ENCODE data around the gene SERPINA9.
"Not testable (repeated sequence)": the region's sequence is repeated elsewhere in the genome, so short reads cannot be mapped to it uniquely, and the experiment has no call there.

The SERPINA9 gene

DNA sequence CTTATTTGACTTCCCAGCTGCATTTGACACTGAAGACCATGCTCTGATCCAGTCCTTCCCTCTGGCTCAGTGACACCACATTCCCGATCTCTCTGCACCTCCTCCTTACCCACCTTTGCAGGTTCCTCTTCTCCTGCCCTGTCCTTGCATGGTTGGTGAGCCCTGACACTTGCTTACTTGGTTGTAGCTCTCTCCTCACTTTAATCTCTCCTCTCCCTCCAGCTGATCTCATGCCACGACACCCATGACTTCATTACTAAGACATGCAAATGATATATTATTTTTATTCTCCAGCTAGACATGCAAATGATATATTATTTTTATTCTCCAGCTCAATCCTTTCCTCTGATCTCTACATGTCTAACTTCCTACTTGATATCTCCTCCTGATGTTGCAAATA is at the start of gene SERPINA9:
TSS of gene SERPINA9 (minus strand) at position 175 of the 400 bp plus-strand sequence. CDS start 6,357 bp downstream, outside the sequence.
- no peak for DNase-seq

DNA sequence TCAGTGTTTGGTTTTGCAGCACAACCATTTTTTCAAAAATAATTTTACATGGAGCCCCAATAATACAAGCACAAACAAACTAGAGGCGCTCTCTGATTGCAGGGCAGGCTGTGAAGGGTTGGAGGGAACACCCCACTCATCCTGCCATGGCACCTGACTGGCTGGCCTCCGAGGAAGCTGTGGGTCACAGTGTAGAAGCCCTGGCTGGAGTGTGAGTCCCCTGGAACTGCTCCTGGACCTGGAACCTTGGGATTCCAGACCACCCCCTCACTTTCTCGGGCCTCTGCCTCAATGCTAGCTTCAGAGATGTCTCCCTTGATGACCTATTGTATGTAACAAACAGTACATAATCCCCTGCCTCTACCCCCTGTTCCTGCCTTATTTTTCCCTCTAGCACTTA is 48.1 kb upstream of the SERPINA9 start:
- DNase-seq, result no peak

DNA sequence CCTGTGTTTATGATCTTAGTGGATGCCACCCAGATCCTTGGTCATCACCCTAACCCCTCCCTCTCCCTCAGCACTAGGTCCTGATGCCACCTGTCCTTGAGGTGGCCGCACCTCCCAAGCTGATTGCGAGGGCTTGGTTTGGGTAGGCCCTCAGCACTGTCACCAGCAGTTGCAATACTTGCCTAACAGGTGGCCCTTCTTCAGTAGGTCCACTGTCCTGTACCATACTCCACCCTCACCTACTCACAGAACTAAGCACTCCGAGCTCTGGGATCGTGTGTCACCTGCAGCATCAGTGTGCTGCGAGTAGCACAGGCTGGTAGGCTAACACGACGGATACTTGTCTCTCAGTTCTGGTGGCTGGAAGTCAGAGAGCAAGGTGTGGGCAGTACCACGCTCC is 47.3 kb upstream of the SERPINA9 start:
- DNase-seq, result no peak

- DNase-seq, result no peak
These were observed 46.2 kb upstream of the SERPINA9 start for GRCh38 chr14:94522115-94522724.

DNA sequence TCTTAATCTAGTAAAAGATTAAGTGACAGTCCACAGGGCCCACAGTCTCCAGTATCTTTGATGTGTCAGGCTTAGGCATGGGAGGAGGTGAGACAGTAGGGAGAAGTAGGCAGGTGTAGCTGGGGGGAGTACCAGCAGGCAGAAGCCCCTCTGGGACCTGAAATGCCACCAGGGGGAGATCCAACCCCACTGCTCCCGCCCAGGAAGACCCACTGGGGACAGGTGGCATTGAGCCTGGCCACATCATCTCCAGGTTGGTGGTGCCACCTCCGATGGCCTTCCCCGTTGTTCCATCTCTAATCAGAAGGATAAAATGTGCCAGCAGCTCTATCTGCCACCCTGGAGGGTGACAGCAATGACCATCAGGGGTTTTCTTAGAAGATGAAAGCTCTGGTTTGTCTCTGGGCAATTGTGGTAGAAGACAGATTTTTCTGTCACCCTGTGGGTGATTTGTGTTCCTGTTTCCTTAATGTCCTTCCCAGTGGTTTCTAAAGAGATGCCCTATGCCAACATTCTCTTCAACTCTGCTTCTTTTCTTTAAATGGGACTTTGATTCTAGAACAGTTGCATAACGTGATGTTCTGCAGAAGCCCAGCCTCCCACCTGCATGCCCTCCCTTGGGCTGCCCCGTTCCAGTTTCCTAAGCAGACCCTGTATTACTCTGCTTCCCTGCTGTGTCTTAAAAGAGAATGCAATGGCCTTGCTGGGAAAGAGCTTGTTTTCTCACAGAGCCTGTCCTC is 45.5 kb upstream of the SERPINA9 start:
- no peak for DNase-seq

DNA sequence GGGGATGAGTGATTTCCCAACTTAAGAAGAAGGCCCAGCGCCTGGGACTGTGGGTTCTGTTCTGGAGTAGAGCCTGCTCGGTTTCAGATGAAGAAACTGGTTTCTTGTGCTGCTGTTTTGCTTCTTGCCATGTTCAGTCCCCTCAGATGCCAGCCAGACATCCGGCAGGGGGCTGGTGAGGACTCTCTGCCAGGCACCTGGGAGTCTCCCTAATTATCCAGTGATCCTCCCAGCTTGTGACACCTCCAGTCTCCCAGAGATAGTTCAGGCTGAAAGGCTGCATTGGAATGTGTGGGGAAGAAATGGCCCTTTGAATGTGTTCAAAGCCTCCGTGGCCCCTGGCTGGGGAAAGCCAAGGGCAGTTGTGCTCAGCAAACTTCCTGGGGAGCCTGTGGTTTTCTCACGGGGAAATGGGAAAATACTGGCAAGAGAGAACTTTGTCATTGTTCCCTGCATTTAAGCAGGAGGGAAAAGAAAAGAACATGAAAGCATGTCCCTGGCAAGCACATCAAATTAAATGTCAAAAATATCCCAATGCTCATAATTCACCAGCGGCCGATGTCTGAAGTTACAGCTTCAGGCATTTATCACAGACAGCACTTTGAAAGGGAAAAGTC is 41.8 kb upstream of the SERPINA9 start:
- no peak for DNase-seq

- no peak for DNase-seq
These were observed 41.2 kb upstream of the SERPINA9 start for GRCh38 chr14:94517248-94517640.

DNA sequence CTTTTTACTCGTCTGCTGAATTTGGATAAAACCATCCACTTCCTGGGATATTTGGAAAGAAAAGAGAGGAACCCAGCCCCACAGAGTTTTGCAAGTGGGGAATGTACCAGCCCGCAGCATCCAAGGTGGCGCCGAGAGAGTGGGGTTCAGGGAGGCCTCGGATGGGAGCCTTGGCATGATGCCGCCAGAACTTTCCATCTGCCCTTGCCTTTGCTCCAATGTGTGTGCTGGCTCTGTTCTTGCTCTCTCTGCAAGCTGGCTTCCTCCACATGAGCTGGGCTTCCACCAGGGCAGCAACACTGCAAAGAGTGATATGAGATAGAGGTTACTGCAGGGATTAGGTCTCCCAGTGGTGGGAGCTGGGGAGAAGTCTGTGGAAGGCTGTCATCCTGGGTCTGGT is 39.9 kb upstream of the SERPINA9 start:
- no peak for DNase-seq

DNA sequence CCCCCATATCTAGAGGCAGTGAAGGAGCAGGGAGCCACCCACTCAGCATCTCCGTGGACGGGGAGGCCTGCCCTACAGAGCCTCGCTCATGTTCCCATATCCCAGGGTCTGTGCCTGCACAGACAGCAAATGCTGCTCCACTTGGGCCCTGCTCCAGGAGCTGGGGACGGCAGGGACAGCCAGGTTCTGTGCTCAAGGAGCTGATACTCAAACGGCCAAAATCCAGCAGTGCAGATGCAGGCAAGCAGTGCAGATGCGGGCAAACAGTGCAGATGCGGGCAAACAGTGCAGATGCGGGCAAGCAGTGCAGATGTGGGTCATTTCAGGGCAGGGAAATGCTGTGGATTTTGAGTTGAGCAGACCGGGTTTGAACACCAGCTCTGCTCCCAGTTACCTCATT is 39.4 kb upstream of the SERPINA9 start:
- DNase-seq, result no peak

- DNase-seq, result no peak
These were observed 38.4 kb upstream of the SERPINA9 start for GRCh38 chr14:94514351-94514750.

DNA sequence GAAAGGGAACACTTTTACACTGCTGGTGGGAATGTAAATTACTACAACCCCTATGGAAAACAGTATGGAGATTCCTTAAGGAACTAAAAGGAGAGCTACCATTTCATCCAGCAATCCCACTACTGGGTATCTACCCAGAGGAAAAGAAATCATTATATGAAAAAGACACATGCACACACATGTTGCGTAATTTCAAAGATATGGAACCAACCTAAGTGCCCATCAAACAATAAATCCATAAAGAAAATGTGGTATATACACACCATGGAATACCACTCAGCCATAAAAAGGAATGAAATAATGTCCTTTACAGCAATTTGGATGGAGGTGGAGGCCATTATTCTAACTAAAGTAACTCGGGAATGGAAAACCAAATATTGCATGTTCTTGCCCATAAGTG is 34.5 kb upstream of the SERPINA9 start:
- not testable (repeated sequence) for DNase-seq

- DNase-seq, result no peak
These were observed 33.4 kb upstream of the SERPINA9 start, which contains the start of gene SERPINA12 for GRCh38 chr14:94509356-94509755. Gene SERPINA12, minus strand, starts transcription at chr14:94509469. Its CDS starts 11,072 bp downstream, at chr14:94498397.

DNA sequence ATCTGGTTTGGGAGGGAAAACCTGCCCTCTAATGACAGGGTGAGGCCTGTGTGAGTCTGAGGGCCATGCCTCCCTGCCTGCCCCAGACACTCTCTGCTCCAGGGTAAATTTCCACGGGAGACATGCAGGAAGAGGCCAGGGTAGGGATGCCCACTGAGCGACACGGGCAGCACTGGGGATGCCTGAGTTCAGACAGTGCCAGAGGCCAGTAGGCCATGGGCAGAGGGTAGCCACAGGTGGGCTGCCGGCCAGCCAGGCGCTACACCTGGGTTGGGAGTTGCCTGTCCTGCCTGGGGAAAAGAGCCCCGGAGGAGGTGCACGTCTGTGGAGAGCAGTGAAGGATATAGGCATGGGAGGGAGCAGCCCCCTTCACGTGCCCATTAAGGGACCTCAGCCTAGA is 29.6 kb upstream of the SERPINA9 start:
- DNase-seq, result no peak

- no peak for DNase-seq
These were observed 29.2 kb upstream of the SERPINA9 start for GRCh38 chr14:94505206-94505605.

DNA sequence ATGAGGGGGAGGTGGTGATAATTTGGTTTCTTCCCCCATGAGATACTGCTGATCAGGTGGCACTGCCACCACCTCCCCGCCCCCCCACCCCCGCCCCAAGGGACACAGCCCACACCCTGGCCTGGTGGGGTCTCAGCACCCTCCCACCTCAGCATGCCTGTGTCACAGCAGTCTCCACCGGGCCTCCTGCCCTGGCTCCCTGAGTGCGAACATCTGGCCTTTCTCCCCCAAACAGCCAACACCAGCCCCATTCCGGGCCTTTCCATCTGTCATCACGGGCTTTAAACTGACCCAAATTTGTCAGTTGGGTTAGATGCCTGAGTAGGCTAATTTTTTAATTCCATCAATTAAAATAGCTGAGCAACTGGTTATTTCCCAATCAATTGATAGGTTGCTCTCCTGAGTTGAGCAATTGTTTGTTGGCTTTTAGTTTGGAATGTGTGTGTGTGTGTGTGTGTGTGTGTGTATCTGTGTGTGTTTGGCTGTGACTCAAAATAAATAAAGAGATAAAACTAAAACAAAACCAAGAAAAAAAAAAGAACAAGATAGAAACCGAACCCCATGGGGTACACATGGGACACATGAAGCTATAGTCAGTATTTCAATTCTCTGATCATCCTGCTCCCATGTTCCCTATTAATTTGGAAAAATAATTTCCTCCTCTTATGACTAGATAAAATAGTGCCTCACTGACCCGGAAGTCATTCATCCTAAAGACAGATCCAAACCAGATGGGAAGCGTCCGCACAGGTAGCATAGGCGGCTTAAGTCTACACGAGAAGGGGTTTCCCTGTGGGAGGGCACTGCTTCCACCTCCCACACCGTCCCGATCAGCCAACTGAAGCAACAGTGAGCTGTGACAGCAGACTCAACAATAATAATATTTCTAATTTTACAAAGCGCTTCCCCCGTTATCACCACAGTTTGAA is 25.9 kb upstream of the SERPINA9 start:
- DNase-seq, result no peak

DNA sequence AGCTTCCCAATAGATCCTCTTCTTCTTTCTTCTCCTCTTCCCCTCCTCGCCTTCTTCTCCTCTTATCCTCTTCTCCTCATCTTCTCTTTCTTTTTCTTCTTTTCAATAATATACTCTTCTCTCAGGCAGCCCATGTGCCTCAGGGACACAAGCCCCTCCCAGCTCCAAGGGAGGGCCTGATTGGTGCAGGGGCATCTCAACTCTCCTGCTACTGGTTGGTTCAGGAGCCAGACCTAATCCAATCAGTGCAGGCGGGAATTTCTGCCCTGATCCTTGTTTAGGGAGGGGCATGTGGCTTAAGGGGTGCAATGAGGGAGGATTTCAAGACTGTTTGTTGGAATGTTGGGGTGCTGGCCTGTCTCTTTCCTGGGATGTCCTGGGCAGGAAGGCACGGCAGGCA is 24.3 kb upstream of the SERPINA9 start:
- no peak for DNase-seq

GRCh38 chr14:94499673-94500072 is 23.7 kb upstream of the SERPINA9 start:
- DNase-seq, result no peak

DNA sequence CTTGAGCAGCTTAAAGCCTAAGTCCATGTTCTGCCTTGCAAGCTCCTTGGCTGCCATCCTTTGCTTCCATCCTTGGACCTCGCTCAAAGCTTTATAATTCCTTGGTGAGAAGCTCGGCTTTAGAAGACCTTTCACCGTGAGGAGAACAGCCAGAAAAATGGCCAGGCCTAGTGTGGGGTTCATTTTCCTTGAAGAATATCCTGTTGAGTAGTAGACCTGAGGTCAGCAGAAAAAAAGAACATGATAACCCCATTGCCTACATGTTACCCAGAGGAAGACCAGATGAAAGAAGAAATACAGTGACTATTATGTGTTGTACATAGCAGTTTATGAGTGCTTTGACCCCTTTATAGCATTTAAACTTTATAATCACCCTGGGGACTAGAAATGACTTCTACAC is 22.2 kb upstream of the SERPINA9 start:
- no peak for DNase-seq

GRCh38 chr14:94494085-94494484 is 18.1 kb upstream of the SERPINA9 start:
- no peak for DNase-seq

DNA sequence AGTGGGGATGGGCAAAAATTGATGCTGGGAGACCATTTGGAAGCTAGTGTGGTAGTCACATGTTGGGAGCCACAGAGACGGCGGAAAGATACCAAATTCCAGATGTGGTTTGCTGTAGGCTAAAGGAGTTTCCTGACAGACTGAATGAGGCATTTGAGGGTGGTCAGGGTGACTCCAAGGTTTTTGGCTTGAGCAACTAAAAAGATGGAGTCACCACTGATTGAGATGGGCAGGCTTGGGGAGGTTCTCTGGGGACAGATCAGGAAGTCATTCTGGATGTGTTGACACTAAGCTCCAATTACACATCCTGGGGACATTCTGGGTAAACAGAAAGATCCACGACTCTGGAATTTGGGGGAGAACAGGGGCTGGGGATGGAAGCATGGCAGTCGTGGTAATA is 15.5 kb upstream of the SERPINA9 start:
- no peak for DNase-seq

GRCh38 chr14:94489336-94489735 is 13.3 kb upstream of the SERPINA9 start:
- no peak for DNase-seq

DNA sequence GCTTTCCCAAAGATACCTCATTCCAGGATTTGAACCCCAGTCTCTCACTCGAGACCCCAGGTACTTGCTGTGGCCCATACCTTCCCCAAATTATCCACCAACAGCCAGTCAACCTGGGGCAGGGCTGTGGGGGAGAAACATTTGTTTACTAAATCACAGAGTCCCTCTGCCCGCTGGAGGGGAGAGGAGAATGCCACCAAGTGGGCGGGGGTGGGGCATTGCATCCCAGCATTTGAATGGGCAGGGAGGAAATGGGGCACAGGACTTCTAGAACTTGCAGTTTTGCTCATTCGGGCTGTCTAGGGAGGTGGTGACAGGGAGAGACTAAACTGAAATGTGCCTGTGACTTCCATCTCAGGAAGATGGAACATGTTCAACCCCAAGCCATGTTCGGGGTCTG is 10.9 kb upstream of the SERPINA9 start:
- DNase-seq, result no peak
